A549 (cell line): ENCODE data around the gene PCDHGB1.

Experiments used
- CTCF ChIP-seq: fragments of >200 bp; sonication (Bioruptor Twin); formaldehyde crosslinking; IDR thresholded peaks from 3 replicates; pipeline ENCODE4 v1.5.1; 2016
- POLR2A ChIP-seq: IDR thresholded peaks from 2 replicates; pipeline ENCODE4 v1.6.1; 2012; ENCODE audit warnings: mild to moderate bottlenecking, low read length
- RARB ChIP-seq: fragments of 250-450 bp; sonication (Bioruptor Pico); IDR thresholded peaks from 2 replicates; pipeline ENCODE4 v1.8.0; 2021; ENCODE audit warnings: mild to moderate bottlenecking, moderate library complexity
- SMC3 ChIP-seq: fragments of >200 bp; sonication (Bioruptor Twin); formaldehyde crosslinking; IDR thresholded peaks from 3 replicates; pipeline ENCODE4 v1.6.1; 2018; ENCODE audit warnings: inconsistent platforms

GRCh38 chr5:141345327-141345726, 4.6 kb upstream of the PCDHGB1 start:
- TF ChIP-seq POLR2A (no peak), RARB (CRISPR knock-in tag) (no peak), CTCF (no peak), SMC3 (no peak)
